Endothelial cell of umbilical vein (primary cell): ENCODE data around the gene GLRA1.

Experiments used
- EZH2 ChIP-seq: IDR thresholded peaks from 2 replicates; pipeline ENCODE4 v1.6.1; 2012; ENCODE audit warnings: borderline replicate concordance, low read depth, mild to moderate bottlenecking, moderate library complexity, low read length, inconsistent platforms; ENCODE audit not compliant: severe bottlenecking
- JUN ChIP-seq: IDR thresholded peaks from 2 replicates; pipeline ENCODE4 v1.6.1; 2011; ENCODE audit warnings: borderline replicate concordance, low read depth; ENCODE audit not compliant: insufficient read length, insufficient read depth
- MYC ChIP-seq: IDR thresholded peaks from one replicate; pipeline ENCODE4 v1.6.1; 2011; ENCODE audit warnings: mild to moderate bottlenecking, low read depth, low read length
- POLR2A ChIP-seq: IDR thresholded peaks from 2 replicates; pipeline ENCODE4 v1.6.1; 2012; ENCODE audit warnings: low read depth, mild to moderate bottlenecking, control low read depth, low read length
- POLR2AphosphoS5 ChIP-seq: IDR thresholded peaks from 2 replicates; pipeline ENCODE4 v1.6.1; 2012; ENCODE audit warnings: low read depth, mild to moderate bottlenecking, control low read depth, low read length, moderate library complexity; ENCODE audit not compliant: insufficient read depth
- TF ChIP-seq, protein P1 (sequence below): IDR thresholded peaks from 2 replicates; pipeline ENCODE4 v1.6.1; 2011; ENCODE audit not compliant: insufficient read depth, insufficient read length
- TF ChIP-seq, protein P2 (sequence below), 2 donors: IDR thresholded peaks; 1 replicate in 1 of 2; 2 replicates in 1 of 2; pipeline ENCODE4 v1.5.1; 2011; ENCODE audit warnings: low read length in 2 of 2, mild to moderate bottlenecking in 2 of 2, moderate library complexity in 2 of 2, control low read depth in 1 of 2, inconsistent platforms in 1 of 2, low read depth in 1 of 2; ENCODE audit not compliant: insufficient read depth in 1 of 2; ENCODE audit errors: extremely low read depth in 1 of 2

GRCh38 chr5:151947931-151948608 is 23.4 kb upstream of the GLRA1 start:
- TF ChIP-seq MYC: no peak
- TF ChIP-seq, protein P1, sequence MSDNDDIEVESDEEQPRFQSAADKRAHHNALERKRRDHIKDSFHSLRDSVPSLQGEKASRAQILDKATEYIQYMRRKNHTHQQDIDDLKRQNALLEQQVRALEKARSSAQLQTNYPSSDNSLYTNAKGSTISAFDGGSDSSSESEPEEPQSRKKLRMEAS: no peak
- no peak for TF ChIP-seq POLR2A
- TF ChIP-seq EZH2: no peak
- TF ChIP-seq, protein P2, sequence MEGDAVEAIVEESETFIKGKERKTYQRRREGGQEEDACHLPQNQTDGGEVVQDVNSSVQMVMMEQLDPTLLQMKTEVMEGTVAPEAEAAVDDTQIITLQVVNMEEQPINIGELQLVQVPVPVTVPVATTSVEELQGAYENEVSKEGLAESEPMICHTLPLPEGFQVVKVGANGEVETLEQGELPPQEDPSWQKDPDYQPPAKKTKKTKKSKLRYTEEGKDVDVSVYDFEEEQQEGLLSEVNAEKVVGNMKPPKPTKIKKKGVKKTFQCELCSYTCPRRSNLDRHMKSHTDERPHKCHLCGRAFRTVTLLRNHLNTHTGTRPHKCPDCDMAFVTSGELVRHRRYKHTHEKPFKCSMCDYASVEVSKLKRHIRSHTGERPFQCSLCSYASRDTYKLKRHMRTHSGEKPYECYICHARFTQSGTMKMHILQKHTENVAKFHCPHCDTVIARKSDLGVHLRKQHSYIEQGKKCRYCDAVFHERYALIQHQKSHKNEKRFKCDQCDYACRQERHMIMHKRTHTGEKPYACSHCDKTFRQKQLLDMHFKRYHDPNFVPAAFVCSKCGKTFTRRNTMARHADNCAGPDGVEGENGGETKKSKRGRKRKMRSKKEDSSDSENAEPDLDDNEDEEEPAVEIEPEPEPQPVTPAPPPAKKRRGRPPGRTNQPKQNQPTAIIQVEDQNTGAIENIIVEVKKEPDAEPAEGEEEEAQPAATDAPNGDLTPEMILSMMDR (IDR thresholded peaks at IDR 0.05; ENCODE audit: extremely low read depth in 1 of 2, insufficient read depth in 1 of 2, low read depth in 1 of 2, low read length in 2 of 2): no peak
- TF ChIP-seq JUN: no peak
- no peak for TF ChIP-seq POLR2AphosphoS5
